ENCODE measurements around the gene SUN1.
A peak's percentile ranks its signal among the peaks of the same experiment; 100 is the strongest.
"Not testable (repeated sequence)": the region's sequence is repeated elsewhere in the genome, so short reads cannot be mapped to it uniquely, and the experiment has no call there.

Gene SUN1

GRCh38 chr7:857661-858060 is 25.4 kb downstream of the SUN1 start:
- no peak for DNase-seq (ENCODE audit: low read depth)

GRCh38 chr7:859359-860030 is 27.2 kb downstream of the SUN1 start:
- DNase-seq (ENCODE audit: low read depth): no peak

GRCh38 chr7:860149-860548 is 27.9 kb downstream of the SUN1 start:
- DNase-seq (ENCODE audit: low read depth): no peak

GRCh38 chr7:861222-861621 is 28.9 kb downstream of the SUN1 start:
- no peak for DNase-seq (ENCODE audit: low read depth)

- DNase-seq (ENCODE audit: low read depth): no peak
Observed at GRCh38 chr7:862157-862556, 29.9 kb downstream of the SUN1 start.

- no peak for DNase-seq (ENCODE audit: low read depth)
Observed at GRCh38 chr7:863106-863505, 30.8 kb downstream of the SUN1 start.

GRCh38 chr7:865921-866320 is 33.6 kb downstream of the SUN1 start:
- no peak for DNase-seq (ENCODE audit: low read depth)

GRCh38 chr7:867001-867405 is 34.7 kb downstream of the SUN1 start:
- no peak for DNase-seq (ENCODE audit: low read depth)

GRCh38 chr7:867406-868188 is 35.3 kb downstream of the SUN1 start:
- no peak for DNase-seq (ENCODE audit: low read depth)

GRCh38 chr7:868189-868486 is 35.9 kb downstream of the SUN1 start:
- no peak for DNase-seq (ENCODE audit: low read depth)

GRCh38 chr7:869348-869747 is 37.1 kb downstream of the SUN1 start:
- no peak for DNase-seq (ENCODE audit: low read depth)

GRCh38 chr7:871900-872537 is 39.7 kb downstream of the SUN1 start:
- DNase-seq (ENCODE audit: low read depth): no peak

- not testable (repeated sequence) for DNase-seq (ENCODE audit: low read depth)
Observed at GRCh38 chr7:872685-873084, 40.4 kb downstream of the SUN1 start.

- DNase-seq (ENCODE audit: low read depth): peak; percentile 50
Observed at GRCh38 chr7:873367-874002, 41.2 kb downstream of the SUN1 start.

- no peak for DNase-seq (ENCODE audit: low read depth)
Observed at GRCh38 chr7:874031-874749, 41.9 kb downstream of the SUN1 start.

- no peak for DNase-seq (ENCODE audit: low read depth)
Observed at GRCh38 chr7:875051-875450, 42.8 kb downstream of the SUN1 start.

GRCh38 chr7:875476-876076 is 43.3 kb downstream of the SUN1 start:
- DNase-seq (ENCODE audit: low read depth): no peak

- peak; percentile 92 for DNase-seq (ENCODE audit: low read depth)
Observed at GRCh38 chr7:876077-876971, 44.0 kb downstream of the SUN1 start, which contains the start of gene GET4. TSS of gene GET4 (plus strand) at chr7:876554. CDS start at chr7:876646, 92 bp downstream.

- no peak for DNase-seq (ENCODE audit: low read depth)
Observed at GRCh38 chr7:876972-877311, 44.7 kb downstream of the SUN1 start.

GRCh38 chr7:877312-878232 is 45.3 kb downstream of the SUN1 start:
- DNase-seq (ENCODE audit: low read depth): no peak
